HG03439 (cell line): ENCODE results near the gene RAD21L1.
"Not testable (repeated sequence)": the region's sequence is repeated elsewhere in the genome, so short reads cannot be mapped to it uniquely, and the experiment has no call there.

Experiments
- ATAC-seq: cut with Tn5 transposase; IDR thresholded peaks from one replicate; pipeline ENCODE4 v1.9.1; 2021; ENCODE audit warnings: mild to moderate bottlenecking, moderate library complexity; ENCODE audit not compliant: unreplicated experiment

The RAD21L1 gene

GRCh38 chr20:1224205-1224890 lies 1.5 kb upstream of the RAD21L1 start:
- no peak for ATAC-seq

DNA sequence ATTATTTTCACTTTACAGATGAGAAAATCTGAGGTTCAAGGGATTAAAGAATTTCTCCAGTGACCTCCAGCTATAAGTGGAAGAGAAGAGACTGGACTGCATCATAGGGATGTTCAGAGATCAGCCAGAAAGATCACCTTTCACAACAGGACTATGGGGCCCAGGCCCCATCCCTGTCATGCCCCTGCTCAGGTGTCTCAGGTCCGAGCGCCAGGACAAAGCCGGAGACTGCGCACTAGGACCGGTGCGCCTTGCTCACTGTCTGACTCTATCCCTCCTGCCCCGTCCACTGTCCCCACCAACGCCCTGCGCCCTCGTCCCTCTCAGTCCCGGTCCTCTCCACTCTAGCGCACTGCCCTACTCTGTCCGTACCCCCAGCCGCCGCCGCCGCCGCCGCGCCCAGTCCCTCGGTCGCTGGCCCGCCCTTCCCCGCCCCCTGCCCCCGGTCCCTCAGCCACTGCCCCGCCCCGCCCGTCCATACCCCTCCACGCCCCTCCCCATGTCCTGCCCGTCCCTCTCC lies 521 bp upstream of the RAD21L1 start:
- ATAC-seq, result no peak

DNA sequence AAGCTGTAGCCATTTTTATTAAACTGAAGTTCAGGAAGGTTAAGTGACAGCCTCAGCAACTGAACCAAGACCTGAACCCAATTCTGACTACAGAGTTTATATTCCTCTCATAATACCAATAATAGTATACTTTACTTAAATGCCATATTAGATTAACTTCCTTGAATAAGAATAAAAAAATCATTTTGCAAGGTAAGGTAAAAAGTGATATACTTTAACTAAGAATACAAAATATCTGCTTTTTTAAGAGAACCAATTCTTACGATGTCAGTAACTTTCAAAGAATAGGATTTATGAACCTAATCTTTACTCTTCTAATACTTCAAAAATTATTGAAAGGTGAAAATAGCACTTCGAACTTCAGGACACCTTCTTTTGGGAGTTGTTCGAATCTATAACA lies 3.7 kb downstream of the RAD21L1 start:
- no peak for ATAC-seq

GRCh38 chr20:1232286-1233111 lies 6.7 kb downstream of the RAD21L1 start:
- ATAC-seq, result no peak

- ATAC-seq, result no peak
Observed at GRCh38 chr20:1240549-1240948, 14.7 kb downstream of the RAD21L1 start.

- ATAC-seq, result no peak
Observed at GRCh38 chr20:1241456-1241855, 15.6 kb downstream of the RAD21L1 start.

GRCh38 chr20:1242099-1242498 lies 16.3 kb downstream of the RAD21L1 start:
- no peak for ATAC-seq

GRCh38 chr20:1242530-1242929 lies 16.7 kb downstream of the RAD21L1 start:
- ATAC-seq, result no peak

- no peak for ATAC-seq
Observed at GRCh38 chr20:1245578-1245977, 19.7 kb downstream of the RAD21L1 start.

DNA sequence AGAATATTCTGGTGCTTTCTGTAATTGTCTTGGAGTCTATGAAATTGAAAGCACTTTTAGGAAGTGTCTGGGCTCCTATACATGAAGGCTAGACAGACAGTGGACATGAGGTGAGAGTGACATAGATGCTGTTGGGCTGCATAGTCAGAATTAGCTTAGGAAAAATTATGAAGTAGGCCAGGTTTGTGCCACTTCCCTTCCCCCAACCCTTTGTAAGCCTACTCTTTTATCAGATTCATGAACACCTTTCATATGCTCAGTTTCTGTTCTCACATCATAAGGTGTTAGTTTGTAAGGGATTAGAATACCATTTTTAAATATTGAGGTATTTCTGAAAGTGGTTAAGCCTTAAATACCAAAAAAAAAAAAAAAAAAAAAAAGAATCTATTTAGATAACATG lies 21.8 kb downstream of the RAD21L1 start:
- no peak for ATAC-seq

DNA sequence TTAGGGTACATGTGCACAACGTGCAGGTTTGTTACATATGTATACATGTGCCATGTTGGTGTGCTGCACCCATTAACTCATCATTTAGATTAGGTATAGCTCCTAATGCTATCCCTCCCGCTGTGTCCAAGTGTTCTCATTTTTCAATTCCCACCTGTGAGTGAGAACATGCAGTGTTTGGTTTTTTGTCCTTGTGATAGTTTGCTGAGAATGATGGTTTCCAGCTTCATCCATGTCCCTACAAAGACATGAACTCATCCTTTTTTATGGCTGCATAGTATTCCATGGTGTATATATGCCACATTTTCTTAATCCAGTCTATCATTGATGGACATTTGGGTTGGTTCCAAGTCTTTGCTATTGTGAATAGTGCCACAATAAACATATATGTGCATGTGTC lies 24.4 kb downstream of the RAD21L1 start:
- not testable (repeated sequence) for ATAC-seq

DNA sequence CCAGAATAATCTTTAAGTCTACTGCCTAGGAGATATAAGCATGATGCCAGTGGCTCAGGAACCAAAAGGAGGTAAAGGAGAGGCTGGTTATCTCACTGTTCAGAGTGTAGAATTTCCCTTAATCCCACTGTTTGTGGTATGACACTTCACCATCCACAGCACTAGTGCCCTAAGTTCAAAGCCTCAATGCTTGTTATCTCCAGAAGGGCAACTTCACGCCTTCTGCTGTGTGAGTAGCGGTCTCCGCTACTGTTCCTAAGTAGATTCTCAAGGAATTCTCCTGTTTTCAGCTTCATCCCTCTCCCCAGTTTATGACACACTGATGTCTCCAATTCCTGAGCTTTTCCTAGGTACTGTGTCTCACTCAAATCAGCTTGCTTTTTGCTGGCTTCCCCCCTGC lies 26.6 kb downstream of the RAD21L1 start:
- ATAC-seq, result no peak

GRCh38 chr20:1254254-1254653 lies 28.4 kb downstream of the RAD21L1 start:
- ATAC-seq, result no peak

- no peak for ATAC-seq
Observed at GRCh38 chr20:1255675-1256074, 29.8 kb downstream of the RAD21L1 start.

DNA sequence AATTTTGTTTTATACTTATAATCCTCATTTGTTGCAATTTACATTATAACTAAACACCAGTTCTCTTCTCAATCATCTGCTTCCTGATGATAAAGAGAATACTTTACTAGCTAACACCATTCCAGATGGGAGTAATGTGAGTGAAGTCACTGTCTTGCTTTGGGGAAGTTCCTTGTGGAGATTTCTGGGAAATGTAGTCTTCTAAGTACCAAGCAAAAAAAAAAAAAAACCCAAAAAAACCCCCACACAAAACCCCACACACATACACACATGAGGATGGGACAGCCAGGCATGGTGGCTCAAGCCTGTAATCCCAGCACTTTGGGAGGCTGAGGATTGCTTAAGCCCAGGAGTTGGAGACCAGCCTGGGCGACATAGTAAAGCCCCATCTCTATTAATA lies 38.0 kb downstream of the RAD21L1 start:
- no peak for ATAC-seq

- ATAC-seq, result no peak
Observed at GRCh38 chr20:1264727-1265126, 38.9 kb downstream of the RAD21L1 start.

DNA sequence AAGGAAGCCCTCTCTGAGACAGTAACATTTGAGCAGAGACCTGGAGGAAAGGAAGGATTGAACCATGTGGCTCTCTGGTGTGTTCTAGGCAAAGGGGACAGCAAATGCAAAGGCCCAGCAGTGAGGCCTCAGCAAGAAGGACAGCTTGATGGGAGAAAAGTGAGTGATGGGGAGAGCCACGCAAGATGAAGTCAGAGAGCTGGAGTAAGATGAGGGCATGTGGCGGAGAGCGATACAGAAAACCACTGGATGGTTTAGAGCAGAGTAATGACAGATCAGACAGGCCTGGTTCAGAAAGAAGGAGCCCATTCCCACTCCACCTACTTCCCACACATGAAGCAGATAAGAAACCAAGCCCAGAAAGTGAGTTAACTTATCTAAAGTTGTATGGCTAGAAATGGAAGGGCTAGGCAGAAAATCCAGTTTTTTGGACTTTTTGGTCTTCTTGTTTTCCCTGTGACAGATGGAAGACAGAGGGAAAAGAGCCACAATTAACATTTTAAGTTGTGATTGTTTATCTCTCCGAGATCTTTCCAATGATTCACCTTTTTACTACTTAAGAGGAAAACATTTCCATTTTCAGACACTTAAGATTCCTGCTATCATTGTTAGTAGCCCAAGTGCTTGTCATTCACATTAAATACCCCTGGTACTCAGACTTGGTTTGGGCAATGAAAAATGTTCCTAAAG lies 39.5 kb downstream of the RAD21L1 start:
- ATAC-seq, result no peak

DNA sequence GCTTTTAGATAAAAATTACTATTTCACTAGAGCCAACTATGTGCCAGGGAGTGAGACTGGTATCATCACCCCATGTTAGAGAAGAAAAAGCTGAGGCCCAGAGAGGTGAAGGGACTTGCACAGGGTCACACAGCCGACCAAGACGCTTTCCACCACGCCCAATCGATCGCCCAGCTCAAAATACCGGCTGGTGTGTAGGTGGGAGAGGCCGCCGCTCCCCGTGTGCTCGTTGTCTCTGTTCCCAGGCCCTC lies 40.0 kb downstream of the RAD21L1 start:
- no peak for ATAC-seq

GRCh38 chr20:1266167-1266973 lies 40.5 kb downstream of the RAD21L1 start, which contains the start of gene SNPH:
TSS of gene SNPH (plus strand) at chr20:1266294. CDS start at chr20:1296240, 29,946 bp downstream.
- peak; percentile 92 for ATAC-seq

DNA sequence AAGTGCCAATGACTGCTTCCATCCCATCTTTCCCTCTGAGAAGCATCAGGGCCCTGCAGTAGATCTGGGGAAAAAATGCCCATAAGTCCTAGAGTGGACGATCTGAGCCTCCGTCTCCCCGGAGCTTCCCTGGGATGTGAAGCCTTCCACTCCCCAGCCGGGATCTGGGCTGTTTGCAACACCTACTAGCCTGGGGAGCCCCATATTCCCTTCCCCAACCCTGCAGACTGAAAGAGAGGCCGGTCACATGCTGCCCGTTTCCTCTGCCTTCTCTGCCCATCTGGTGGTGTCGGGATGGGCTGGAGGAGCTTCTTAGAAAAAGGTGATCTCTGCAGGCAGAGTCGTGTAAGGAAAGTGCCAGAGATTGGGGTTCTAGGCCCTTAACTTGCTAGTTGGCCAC lies 41.3 kb downstream of the RAD21L1 start:
- no peak for ATAC-seq

DNA sequence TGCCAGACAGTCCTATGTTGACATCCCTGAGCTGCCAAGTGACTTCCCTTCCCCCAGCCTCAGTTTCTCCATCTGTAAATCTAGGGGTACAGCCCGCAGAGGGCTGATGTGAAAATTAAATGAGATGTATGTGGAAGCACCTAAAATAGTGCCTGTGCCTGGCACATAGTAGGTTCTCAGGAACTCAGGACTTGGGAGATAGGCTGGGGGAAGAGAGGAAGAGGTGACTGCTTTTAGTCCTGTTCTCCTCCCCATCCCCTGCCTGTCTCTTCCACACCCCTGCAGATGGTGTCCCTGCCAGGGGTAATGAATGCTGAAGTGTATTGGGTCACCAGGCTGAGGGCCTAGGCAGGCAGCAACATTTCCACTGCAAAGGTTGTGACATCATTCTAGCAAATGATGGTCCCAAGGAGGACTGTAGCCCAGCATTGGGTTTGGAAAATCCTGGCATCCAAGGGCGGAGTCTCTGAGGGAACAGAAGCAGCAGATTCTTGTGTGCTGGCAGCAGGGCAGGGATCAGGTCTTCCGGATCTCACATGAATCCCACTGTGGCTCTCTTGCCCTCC lies 42.0 kb downstream of the RAD21L1 start:
- ATAC-seq, result no peak
